GM21786 (cell line): ENCODE measurements around the gene KCNQ2.

Source experiments
- ATAC-seq: cut with Tn5 transposase; IDR thresholded peaks from one replicate; pipeline ENCODE4 v1.9.1; 2021; ENCODE audit not compliant: unreplicated experiment

Gene KCNQ2

DNA sequence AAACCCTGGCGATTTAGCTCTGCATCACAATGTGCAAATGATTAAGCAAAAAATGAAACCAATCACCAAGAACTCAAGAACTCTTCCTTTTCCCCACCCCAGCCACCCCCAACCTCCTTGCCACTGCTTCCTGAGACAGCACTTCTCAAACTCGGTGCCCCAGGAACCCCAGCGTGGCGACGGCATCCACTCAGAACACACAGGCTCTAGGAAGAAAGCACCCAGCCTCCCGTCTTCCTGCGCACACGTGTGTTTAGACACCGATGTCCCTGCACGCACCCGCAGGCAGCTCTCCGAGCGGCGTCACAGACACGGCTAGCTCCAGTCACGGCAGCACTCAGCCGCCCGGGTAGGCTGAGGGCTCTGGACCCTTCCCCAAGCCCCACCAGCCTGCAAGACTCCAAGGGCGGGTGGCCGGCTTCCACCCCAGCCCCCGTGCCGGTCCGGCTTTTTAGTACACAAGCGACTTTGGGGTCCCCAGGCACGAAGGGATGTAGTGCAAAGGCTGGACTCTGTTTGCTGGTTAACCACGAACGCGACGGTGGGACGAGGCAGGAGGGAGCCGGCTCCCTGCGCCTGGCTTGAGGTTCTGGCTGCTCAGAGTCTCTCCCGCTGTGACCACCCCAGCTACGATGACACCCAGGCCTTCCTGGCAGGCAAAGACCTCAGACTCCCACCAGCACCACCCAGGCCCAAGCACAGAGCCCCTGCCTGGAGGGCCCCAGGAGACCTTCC lies 51.9 kb downstream of the KCNQ2 start:
- ATAC-seq, result no peak

DNA sequence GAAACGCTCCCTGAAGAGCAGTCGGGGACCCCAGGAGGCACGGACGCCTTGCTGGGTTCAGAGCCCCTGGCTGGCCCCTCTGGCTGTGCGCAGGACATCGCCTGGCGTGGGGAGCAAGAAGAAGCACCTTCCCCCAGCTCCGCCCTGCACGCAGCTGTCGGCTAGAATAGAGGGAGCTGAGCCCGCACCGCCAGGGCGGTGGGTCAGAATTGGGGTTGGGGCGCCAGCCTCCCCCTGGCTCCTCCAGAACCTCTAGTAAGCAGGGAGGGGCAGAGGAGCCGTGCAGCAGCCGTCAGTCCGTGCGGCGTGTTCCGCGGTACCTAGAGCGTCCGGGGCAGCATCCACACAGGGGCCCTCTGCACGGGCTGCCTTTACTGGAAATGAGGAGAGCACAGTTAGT lies 53.2 kb downstream of the KCNQ2 start:
- ATAC-seq, result no peak

DNA sequence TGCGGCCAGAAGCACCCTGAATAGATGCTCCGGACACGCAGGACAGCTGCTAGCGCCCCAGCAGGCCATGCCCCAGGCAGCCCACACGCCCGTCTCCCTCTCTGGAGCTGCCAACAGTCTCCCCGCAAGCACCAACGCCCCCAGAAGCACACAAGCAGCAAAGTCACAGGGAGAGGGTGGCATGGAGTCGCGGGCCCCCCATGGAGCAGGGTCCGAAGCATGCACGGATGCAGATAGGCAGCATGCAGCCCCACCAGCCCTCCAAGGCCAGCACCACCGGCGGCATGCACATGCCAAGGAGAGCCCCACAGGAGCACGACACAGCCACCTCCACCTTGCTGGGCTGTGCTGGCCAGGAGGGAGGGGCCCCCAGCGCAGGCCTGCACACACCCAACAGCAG lies 53.8 kb downstream of the KCNQ2 start:
- no peak for ATAC-seq

- ATAC-seq, result no peak
These were observed 54.7 kb downstream of the KCNQ2 start for GRCh38 chr20:63417738-63418120.

DNA sequence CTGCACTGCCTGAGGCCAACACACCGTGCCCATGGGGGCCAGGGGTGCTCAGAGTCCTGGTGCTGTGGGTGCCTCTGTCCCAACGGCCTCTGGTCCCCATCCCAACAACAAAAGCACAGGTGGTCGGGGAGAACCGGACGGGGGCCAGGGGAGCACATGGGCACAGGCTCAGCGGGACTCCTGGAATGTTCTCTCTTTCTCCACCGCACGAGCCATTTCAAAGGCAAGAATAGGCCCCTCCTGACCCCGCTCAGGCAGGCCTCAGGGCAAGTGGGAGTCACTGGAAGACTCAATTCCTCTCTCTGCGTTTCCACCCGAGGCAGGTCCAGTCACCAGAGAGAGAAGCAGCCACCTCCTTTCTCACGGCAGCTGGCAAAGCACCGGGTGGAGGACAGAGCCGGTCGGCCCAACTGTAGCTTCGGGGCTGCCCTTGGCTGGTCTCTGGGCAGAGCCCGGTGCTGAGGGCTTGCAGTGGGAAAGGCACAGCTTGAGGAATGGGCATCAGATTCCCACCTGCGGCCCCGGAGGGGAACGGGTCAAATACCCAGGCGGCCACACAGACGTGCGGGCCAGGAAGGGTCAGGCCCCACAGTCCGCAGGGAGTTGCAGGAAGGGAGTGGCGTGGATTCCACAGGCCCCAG lies 55.2 kb downstream of the KCNQ2 start:
- ATAC-seq, result no peak

- ATAC-seq, result no peak
These were observed 55.8 kb downstream of the KCNQ2 start for GRCh38 chr20:63416631-63417030.

- no peak for ATAC-seq
These were observed 56.6 kb downstream of the KCNQ2 start for GRCh38 chr20:63415647-63416391.

DNA sequence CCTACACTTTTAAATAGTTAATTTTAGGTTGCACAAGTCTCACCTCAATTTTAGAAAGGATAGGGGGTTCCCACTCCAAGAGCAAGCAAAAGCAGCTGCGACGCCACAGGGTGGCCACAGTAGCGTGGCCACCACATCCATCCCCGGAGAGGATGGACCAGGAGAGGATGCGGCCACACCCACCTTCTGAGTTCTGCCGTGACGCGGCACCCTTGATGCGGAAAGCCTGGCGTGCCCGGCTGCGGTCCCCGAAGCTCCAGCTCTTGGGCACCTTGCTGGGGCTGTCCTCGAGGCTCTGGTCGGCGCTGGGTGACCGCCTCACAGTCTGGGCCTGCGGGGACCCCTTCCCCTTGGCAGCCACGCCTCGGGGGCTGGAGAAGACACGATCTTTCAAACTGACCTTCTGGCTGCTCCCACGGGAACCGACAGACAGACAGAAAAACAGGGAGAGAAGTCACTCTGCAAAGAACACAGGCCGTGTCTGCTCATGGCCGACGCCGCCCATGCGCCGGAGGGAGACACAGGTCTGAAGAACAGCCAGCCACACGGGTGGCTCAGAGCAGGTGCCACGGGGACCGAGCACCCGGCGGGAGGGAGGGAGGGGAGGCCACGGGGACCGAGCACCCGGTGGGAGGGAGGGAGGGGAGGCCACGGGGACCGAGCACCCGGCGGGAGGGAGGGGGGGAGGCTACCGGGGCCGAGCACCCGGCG lies 57.6 kb downstream of the KCNQ2 start:
- ATAC-seq, result no peak

DNA sequence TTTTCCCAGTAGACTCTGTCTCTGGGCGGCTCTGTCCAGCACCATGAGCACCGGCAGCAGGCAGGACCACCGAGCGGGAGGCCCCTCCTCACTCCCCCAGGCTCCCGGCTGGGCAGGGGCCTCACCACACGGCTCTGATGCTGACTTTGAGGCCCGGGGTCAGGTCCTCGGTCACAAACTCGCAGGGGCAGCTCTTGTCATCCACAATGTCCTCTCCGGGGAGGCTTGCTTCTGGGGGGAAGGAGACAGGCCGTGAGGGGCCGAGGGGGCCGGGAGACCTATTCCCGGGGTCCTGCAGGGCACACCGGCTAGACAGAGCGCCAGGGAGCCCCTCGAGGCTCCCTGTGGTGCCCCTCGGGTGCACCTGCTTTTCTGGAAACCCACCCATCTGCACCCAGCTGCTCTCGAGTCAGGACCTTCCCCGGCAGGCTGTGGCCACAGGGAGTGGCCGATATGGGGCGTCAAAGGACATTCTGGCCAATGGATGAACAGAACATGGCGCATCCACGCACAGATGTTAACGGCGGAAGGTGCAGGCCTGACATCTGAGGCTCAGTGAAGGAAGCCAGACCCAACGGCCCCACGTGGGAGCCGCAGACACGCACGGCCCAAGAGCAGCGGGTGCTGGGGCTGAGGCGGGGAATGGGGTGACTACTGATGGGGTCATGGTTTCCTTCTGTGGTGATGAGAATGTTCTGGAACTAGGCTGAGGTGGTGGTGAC lies 58.3 kb downstream of the KCNQ2 start:
- no peak for ATAC-seq

DNA sequence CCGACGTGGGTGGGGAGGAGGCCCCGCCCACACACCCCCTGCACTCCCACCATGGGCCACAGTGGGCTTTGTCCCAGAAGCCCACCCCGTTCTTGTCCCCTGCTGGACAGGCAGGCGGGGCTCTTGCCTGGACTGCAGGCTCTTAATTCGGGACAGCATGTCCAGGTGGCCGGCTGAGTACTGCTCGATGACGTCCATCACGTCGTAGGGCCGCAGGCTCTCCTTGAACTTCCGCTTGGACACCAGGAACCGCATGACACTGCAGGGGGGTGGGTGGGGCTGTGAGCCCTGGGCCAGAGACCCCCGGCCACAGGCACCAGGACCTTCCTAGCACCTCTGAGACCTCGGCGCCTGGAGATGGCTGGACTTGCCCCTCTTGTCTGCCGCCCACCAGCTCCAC lies 59.1 kb downstream of the KCNQ2 start:
- ATAC-seq, result no peak

GRCh38 chr20:63412889-63413288 lies 59.6 kb downstream of the KCNQ2 start:
- ATAC-seq, result no peak

- no peak for ATAC-seq
These were observed 60.4 kb downstream of the KCNQ2 start for GRCh38 chr20:63411898-63412631.

DNA sequence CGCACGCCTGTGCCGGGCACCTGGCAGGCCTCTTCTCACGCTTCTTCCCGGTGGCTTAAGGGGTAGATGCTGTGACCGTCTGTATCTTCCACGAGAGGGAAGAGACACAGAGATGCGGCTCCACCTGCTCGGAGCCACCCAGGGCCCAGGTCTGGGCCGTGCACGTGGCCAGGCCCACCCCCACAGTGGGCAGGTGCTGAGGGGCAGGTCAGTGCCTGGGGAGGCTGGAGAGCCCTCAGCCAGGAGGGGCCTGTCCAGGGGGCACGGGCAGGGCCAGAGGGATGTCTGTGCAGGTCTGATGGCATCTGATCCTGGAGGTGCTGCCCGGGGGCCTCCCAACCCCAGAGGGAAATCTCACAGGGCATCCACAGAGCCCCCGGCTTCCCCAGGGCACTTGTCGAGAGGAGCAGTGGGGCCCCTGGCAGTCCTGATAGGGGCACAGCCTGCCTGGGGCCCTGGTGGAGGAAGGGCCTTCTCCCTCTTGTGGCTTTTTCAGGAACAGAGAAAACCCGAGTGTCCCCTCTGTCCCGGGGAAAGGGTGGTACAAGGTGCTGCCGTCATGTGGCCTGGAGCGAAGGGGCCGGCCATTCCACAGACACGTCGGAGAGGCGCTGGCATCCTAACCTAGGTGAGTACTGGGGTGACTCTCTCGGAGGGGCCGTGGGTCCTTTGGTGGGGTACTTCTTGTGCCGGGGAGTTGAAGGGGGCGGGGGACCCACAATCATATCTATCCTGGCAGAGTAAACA lies 61.1 kb downstream of the KCNQ2 start:
- no peak for ATAC-seq

DNA sequence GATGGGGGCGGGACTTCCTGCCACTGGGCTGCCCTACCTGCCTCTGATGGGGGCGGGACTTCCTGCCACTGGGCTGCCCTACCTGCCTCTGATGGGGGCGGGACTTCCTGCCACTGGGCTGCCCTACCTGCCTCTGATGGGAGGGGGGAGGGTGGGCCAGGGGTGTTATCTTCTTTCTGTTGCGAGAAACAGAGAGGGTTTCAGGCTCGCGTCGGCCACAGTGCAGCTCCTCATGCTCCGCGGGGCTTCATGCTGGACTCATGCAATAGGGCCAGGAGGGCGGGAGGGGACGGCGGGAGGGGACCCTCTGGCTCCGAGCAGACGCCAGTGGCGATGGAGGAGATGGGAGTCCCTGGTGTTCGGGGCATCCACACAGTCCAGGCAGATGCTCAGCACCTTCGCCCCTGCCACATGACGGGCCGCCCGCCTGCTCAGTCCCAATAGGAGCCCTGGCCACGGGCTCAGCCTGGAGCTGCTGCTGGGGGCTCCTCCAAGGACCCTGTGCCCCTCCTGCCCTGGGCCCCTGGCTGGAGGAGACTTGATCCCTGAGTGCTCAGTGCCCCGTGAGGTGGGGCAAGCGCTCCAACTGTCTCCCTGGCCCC lies 62.5 kb downstream of the KCNQ2 start:
- no peak for ATAC-seq

- no peak for ATAC-seq
These were observed 63.2 kb downstream of the KCNQ2 start for GRCh38 chr20:63409066-63409833.

DNA sequence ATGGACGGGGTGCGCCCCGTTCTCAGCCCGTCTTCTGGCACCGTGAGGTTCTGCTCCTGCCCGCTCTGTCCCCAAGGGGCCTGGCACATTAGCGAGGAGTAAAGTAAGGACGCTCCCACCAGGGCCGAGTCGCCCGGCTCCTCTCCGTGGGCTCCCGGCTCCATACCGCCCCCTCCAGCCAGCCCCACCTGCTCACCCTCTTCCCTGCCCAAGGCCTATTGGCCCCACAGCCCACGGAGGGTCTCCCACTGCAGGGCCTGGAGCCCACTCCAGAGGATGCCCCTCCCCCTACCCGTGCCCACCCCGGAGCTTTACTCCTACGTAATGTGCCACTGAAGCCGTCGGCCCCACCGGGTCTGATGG lies 63.8 kb downstream of the KCNQ2 start:
- ATAC-seq, result no peak

- ATAC-seq, result no peak
These were observed 64.3 kb downstream of the KCNQ2 start for GRCh38 chr20:63407928-63408683.
